Keratinocyte (primary cell): Measurements from ENCODE around the gene MYBBP1A.

Source experiments
- EZH2 ChIP-seq: IDR thresholded peaks from one replicate; pipeline ENCODE4 v1.6.1; 2012; ENCODE audit warnings: inconsistent platforms, mild to moderate bottlenecking, low read length, moderate library complexity
- TF ChIP-seq, protein P1 (sequence below), 3 experiments: IDR thresholded peaks in 1 of 3; conservative IDR thresholded peaks in 1 of 3; optimal IDR thresholded peaks in 1 of 3; 2 replicates in 2 of 3; 3 replicates in 1 of 3; pipeline versions ENCODE3 to v1.5.1; 2011; ENCODE audit warnings: low read length in 3 of 3, mild to moderate bottlenecking in 3 of 3, moderate library complexity in 2 of 3, control low read depth in 1 of 3, inconsistent platforms in 1 of 3; ENCODE audit not compliant: insufficient read depth in 2 of 3; ENCODE audit errors: extremely low read depth in 1 of 3

DNA sequence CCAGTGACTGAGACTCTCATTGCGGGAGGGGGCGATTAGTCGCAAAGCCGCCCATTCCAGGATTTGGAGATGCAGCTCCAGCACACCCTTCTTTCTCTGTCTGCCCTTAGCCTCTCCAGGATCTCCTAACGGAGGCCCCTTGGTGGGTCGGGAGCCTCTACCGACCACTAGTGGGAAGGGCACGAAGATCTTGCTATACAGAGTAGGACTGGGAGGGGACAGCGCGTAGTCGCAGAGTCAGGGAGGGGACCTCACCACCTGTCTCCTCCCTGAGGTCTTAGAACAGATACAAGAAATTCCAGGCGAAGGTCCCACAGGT, 28.6 kb upstream of the MYBBP1A start:
- TF ChIP-seq, protein P1, sequence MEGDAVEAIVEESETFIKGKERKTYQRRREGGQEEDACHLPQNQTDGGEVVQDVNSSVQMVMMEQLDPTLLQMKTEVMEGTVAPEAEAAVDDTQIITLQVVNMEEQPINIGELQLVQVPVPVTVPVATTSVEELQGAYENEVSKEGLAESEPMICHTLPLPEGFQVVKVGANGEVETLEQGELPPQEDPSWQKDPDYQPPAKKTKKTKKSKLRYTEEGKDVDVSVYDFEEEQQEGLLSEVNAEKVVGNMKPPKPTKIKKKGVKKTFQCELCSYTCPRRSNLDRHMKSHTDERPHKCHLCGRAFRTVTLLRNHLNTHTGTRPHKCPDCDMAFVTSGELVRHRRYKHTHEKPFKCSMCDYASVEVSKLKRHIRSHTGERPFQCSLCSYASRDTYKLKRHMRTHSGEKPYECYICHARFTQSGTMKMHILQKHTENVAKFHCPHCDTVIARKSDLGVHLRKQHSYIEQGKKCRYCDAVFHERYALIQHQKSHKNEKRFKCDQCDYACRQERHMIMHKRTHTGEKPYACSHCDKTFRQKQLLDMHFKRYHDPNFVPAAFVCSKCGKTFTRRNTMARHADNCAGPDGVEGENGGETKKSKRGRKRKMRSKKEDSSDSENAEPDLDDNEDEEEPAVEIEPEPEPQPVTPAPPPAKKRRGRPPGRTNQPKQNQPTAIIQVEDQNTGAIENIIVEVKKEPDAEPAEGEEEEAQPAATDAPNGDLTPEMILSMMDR (optimal IDR thresholded peaks at IDR 0.05 in 1 of 3, IDR thresholded peaks at IDR 0.05 in 1 of 3, conservative IDR thresholded peaks at IDR 0.05 in 1 of 3; ENCODE audit: extremely low read depth in 1 of 3, insufficient read depth in 2 of 3, low read length in 3 of 3), result no peak
- peak; percentile 46 for TF ChIP-seq EZH2
